MCF 10A (cell line): ENCODE data around the gene NEO1. TPM values are rescaled to one million over a fixed set of nuclear protein-coding genes. Genes with fewer than 3 reads are reported as not detected.

ENCODE experiments used
- BruUV-seq: library from RNA; stranded (reverse); fragments of 400-500 nt; replicated peaks from 2 replicates; lab custom pipeline; 2021; lab: Mats Ljungman, UMichigan
- CTCF ChIA-PET: fragments of 300-600 bp; sonication (Branson Sonifier 250); formaldehyde crosslinking; extraction: SDS; loops from one replicate; lab custom pipeline; 2021; ENCODE audit warnings: antibody characterized with exemption, inconsistent platforms; lab: Yijun Ruan, JAX
- POLR2A ChIA-PET: fragments of 300-600, 350-650 bp; sonication (Branson Sonifier 250); formaldehyde crosslinking; extraction: SDS; loops from one replicate; lab custom pipeline; 2020; ENCODE audit warnings: antibody characterized with exemption, inconsistent platforms; lab: Yijun Ruan, JAX
- DNase-seq: peaks from one replicate; pipeline ENCODE4 v3.0.0-alpha.2; 2018; ENCODE audit not compliant: unreplicated experiment
- H3K27ac Mint-ChIP-seq: one replicate; pipeline ENCODE4 v1.8.0; 2022; ENCODE audit warnings: mild to moderate bottlenecking, low read depth, mixed read lengths; ENCODE audit not compliant: unreplicated experiment
- H3K27me3 Mint-ChIP-seq: one replicate; pipeline ENCODE4 v1.8.0; 2022; ENCODE audit warnings: mixed read lengths; ENCODE audit not compliant: insufficient read depth, unreplicated experiment
- H3K36me3 Mint-ChIP-seq: one replicate; pipeline ENCODE4 v1.8.0; 2022; ENCODE audit warnings: mild to moderate bottlenecking, moderate library complexity, mixed read lengths; ENCODE audit not compliant: insufficient read depth, unreplicated experiment
- H3K4me1 Mint-ChIP-seq: one replicate; pipeline ENCODE4 v1.8.0; 2022; ENCODE audit warnings: mixed read lengths; ENCODE audit not compliant: insufficient read depth, unreplicated experiment
- H3K4me3 Mint-ChIP-seq: one replicate; pipeline ENCODE4 v1.8.0; 2022; ENCODE audit warnings: mild to moderate bottlenecking, moderate library complexity, mixed read lengths; ENCODE audit not compliant: unreplicated experiment
- H3K9me3 Mint-ChIP-seq: one replicate; pipeline ENCODE4 v1.8.0; 2022; ENCODE audit warnings: mixed read lengths; ENCODE audit not compliant: unreplicated experiment
- intact Hi-C: fragments of 100-400 bp; cut with micrococcal nuclease; formaldehyde crosslinking; loops from 2 replicates; pipeline ENCODE4 v1.14.1; 2022
- total RNA-seq: library from RNA; stranded (reverse); gene quantifications from 2 replicates; pipeline ENCODE4 v1.2.3, GENCODE V29; 2022
- TF ChIP-seq, protein P1 (sequence below): fragments of 200-600 bp; IDR thresholded peaks from one replicate; pipeline ENCODE4 v1.8.0; 2022; ENCODE audit warnings: antibody characterized with exemption, mild to moderate bottlenecking; ENCODE audit not compliant: unreplicated experiment

The NEO1 gene
- total RNA-seq, 1 experiment from 2014 or later, result 13.2 TPM

DNA sequence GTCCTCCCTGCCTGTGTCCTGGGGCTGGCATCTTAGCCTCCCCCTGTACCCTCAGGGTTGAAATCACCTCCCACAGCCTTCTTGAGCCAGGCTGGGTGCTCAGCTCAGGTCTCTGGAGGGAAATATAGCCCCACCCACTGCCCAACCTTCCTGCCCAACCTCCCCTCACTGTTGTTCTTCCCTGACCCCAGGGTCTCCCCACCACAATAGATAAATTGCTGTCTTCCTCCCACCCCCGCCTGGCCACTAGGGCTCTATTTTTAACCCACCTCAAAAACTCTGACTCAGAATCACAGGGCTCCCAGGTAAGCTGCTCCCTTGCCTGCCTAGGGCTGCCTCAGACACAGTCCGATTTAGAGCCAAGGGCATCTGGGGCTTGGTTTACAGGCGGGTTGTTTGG lies 301.5 kb downstream of the NEO1 start:
- no peak for DNase-seq
- Mint-ChIP-seq H3K27ac (no peak overlapping the region), H3K4me1 (no peaks in the 10 kb centered on the region), H3K27me3 (peaks cover 39% of the 10 kb centered on the region), H3K4me3 (no peak overlapping the region), H3K36me3 (no peaks in the 10 kb centered on the region), H3K9me3 (no peaks in the 10 kb centered on the region)
- ChIA-PET POLR2A (no interaction called here), CTCF (no interaction called here)
- intact Hi-C loops, result no loop called here
- TF ChIP-seq, protein P1, sequence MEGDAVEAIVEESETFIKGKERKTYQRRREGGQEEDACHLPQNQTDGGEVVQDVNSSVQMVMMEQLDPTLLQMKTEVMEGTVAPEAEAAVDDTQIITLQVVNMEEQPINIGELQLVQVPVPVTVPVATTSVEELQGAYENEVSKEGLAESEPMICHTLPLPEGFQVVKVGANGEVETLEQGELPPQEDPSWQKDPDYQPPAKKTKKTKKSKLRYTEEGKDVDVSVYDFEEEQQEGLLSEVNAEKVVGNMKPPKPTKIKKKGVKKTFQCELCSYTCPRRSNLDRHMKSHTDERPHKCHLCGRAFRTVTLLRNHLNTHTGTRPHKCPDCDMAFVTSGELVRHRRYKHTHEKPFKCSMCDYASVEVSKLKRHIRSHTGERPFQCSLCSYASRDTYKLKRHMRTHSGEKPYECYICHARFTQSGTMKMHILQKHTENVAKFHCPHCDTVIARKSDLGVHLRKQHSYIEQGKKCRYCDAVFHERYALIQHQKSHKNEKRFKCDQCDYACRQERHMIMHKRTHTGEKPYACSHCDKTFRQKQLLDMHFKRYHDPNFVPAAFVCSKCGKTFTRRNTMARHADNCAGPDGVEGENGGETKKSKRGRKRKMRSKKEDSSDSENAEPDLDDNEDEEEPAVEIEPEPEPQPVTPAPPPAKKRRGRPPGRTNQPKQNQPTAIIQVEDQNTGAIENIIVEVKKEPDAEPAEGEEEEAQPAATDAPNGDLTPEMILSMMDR, result no peak
- BruUV-seq, result no TSS peak

DNA sequence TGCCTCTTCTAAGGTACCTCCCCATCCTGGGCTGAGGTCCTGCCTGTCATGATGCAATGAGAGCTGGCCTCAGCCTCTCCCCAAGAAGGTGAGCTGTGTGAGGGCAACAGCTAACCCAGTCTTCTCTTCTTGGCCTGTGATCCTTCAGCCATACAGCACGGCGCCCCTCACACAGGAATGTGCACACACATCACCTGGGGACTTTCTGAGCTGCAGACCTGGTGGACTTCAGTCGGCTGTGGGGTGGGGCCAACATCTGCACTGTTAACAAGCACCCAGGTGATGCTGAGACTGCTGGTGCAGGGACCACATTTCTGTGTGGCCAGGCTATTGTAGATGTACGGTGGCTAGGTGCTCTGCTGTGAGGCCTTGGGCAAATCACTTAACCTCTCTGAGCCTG lies 302.0 kb downstream of the NEO1 start:
- Mint-ChIP-seq H3K27ac (no peak overlapping the region), H3K4me1 (no peaks in the 10 kb centered on the region), H3K4me3 (no peak overlapping the region), H3K27me3 (peaks cover 44% of the 10 kb centered on the region), H3K9me3 (no peaks in the 10 kb centered on the region), H3K36me3 (no peaks in the 10 kb centered on the region)
- BruUV-seq, result no TSS peak
- TF ChIP-seq, protein P1, result no peak
- ChIA-PET CTCF (no interaction called here), POLR2A (interaction anchor here (0.7 kb wide), 1 partner anchor 10 kb away, joined by 3 read pairs; no protein-coding TSS in a partner anchor)
- no peak for DNase-seq
- intact Hi-C loops, result no loop called here
